ENCODE data around the gene RFX2.

Gene RFX2

GRCh38 chr19:6110360-6110977 is at the start of gene RFX2:
Gene RFX2, minus strand, starts transcription at chr19:6110500. Its CDS starts 63,004 bp downstream, at chr19:6047496.
- H3K4me2 ChIP-seq (ENCODE audit: low read length), result peak within 1 kb of the TSS; percentile 83
- H3K79me2 ChIP-seq (ENCODE audit: control insufficient read depth, low read length), result no peaks in the 10 kb centered on the region
- no peaks in the 10 kb centered on the region for H3K36me3 ChIP-seq (ENCODE audit: control insufficient read depth, low read length)
- no peaks in the 10 kb centered on the region for H3K9me2 ChIP-seq (replicated peaks; ENCODE audit: control insufficient read depth, low read length)
- no peaks in the 10 kb centered on the region for H4K20me1 ChIP-seq (ENCODE audit: control insufficient read depth, insufficient read depth, low read depth, low read length)
- H3K27ac ChIP-seq (ENCODE audit: low read depth, low read length), result peak within 1 kb of the TSS; percentile 20; the same call in 1 of the 2 replicates
- peak within 1 kb of the TSS; percentile 74 for H3K4me3 ChIP-seq (ENCODE audit: low read length)
- H3F3A ChIP-seq (ENCODE audit: control insufficient read depth, insufficient read depth), result peaks cover 4% of the 10 kb centered on the region; the same call in 1 of the 2 replicates
- no peaks in the 10 kb centered on the region for H3K9me3 ChIP-seq (ENCODE audit: control insufficient read depth, insufficient read depth, low read length)
- H3K27me3 ChIP-seq (ENCODE audit: control insufficient read depth, low read length), result peaks cover 22% of the 10 kb centered on the region
- H3K4me1 ChIP-seq (ENCODE audit: control insufficient read depth, low read length), result peaks cover 18% of the 10 kb centered on the region
- TF ChIP-seq CTCF (IDR thresholded peaks at IDR 0.05; ENCODE audit: low read depth, low read length, poor library complexity, severe bottlenecking) (no peak), EZH2phosphoT487 (IDR thresholded peaks at IDR 0.05; ENCODE audit: borderline replicate concordance, low read length) (no peak)

GRCh38 chr19:6156033-6156432 is 45.7 kb upstream of the RFX2 start:
- H3F3A ChIP-seq (ENCODE audit: control insufficient read depth, insufficient read depth), result no peaks in the 10 kb centered on the region
- H3K27ac ChIP-seq (ENCODE audit: low read depth, low read length), result no peak overlapping the region
- peaks cover 1% of the 10 kb centered on the region; the same call in 1 of the 2 replicates for H3K4me1 ChIP-seq (ENCODE audit: control insufficient read depth, low read length)
- H4K20me1 ChIP-seq (ENCODE audit: control insufficient read depth, insufficient read depth, low read depth, low read length), result no peaks in the 10 kb centered on the region
- H3K79me2 ChIP-seq (ENCODE audit: control insufficient read depth, low read length), result no peaks in the 10 kb centered on the region
- H3K27me3 ChIP-seq (ENCODE audit: control insufficient read depth, low read length), result no peaks in the 10 kb centered on the region
- H3K9me3 ChIP-seq (ENCODE audit: control insufficient read depth, insufficient read depth, low read length), result no peaks in the 10 kb centered on the region
- H3K4me2 ChIP-seq (ENCODE audit: low read length), result no peak overlapping the region
- H3K9me2 ChIP-seq (replicated peaks; ENCODE audit: control insufficient read depth, low read length), result no peaks in the 10 kb centered on the region
- TF ChIP-seq EZH2phosphoT487 (IDR thresholded peaks at IDR 0.05; ENCODE audit: borderline replicate concordance, low read length) (no peak), CTCF (IDR thresholded peaks at IDR 0.05; ENCODE audit: low read depth, low read length, poor library complexity, severe bottlenecking) (no peak)
- H3K36me3 ChIP-seq (ENCODE audit: control insufficient read depth, low read length), result no peaks in the 10 kb centered on the region
- no peak overlapping the region for H3K4me3 ChIP-seq (ENCODE audit: low read length)

GRCh38 chr19:6150289-6150688 is 40.0 kb upstream of the RFX2 start:
- Histone ChIP-seq H4K20me1 (ENCODE audit: control insufficient read depth, insufficient read depth, low read depth, low read length) (no peaks in the 10 kb centered on the region), H3K4me3 (ENCODE audit: low read length) (no peak overlapping the region), H3K4me2 (ENCODE audit: low read length) (no peak overlapping the region), H3K79me2 (ENCODE audit: control insufficient read depth, low read length) (no peaks in the 10 kb centered on the region), H3K36me3 (ENCODE audit: control insufficient read depth, low read length) (no peaks in the 10 kb centered on the region), H3F3A (ENCODE audit: control insufficient read depth, insufficient read depth) (no peaks in the 10 kb centered on the region), H3K27ac (ENCODE audit: low read depth, low read length) (no peak overlapping the region), H3K9me2 (replicated peaks; ENCODE audit: control insufficient read depth, low read length) (no peaks in the 10 kb centered on the region), H3K27me3 (ENCODE audit: control insufficient read depth, low read length) (no peaks in the 10 kb centered on the region), H3K9me3 (ENCODE audit: control insufficient read depth, insufficient read depth, low read length) (no peaks in the 10 kb centered on the region), H3K4me1 (ENCODE audit: control insufficient read depth, low read length) (no peaks in the 10 kb centered on the region)
- TF ChIP-seq EZH2phosphoT487 (IDR thresholded peaks at IDR 0.05; ENCODE audit: borderline replicate concordance, low read length) (no peak), CTCF (IDR thresholded peaks at IDR 0.05; ENCODE audit: low read depth, low read length, poor library complexity, severe bottlenecking) (no peak)

Measured in DOHH2 (cell line).